ENCODE data around the gene RNF19B. TPM values are rescaled to one million over a fixed set of nuclear protein-coding genes. Genes with fewer than 3 reads are reported as not detected.

The RNF19B gene
- total RNA-seq, 1 experiment from 2014 or later: 15.0 TPM

DNA sequence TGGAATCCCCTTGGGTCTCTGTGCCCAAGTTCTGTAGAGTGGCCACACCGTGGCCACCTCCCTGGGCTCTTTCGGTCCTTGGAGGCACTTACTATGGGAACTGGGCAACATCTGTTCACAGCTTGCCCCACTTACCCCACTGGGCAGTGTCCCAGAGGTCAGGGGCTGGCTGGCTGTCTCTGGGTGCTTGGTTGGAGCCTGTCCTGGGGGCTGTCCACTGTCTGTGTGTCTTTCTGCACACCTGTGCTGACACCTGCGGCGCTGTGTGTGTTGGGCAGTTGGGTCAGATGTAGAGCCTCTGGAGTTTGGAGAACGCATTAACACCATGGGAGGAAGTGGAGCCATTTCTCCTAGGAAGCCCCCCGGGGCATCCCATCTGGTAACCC, 62.1 kb downstream of the RNF19B start:
- no CpG with 5 or more reads among the region's 6 CpGs for WGBS (ENCODE audit: extremely low coverage, insufficient read length, low lambda C conversion rate)
- peaks cover 8% of the 10 kb centered on the region for H3K23me2 ChIP-seq (ENCODE audit: insufficient read length, low read depth, low read length, poor library complexity, severe bottlenecking)
- H3K56ac ChIP-seq (ENCODE audit: insufficient read length, low read depth, low read length): no peak overlapping the region
- no peak overlapping the region for H2BK120ac ChIP-seq (ENCODE audit: low read depth, low read length, poor library complexity, severe bottlenecking)
- no peak overlapping the region for H3K18ac ChIP-seq (ENCODE audit: insufficient read length, low read depth, low read length)
- H4K91ac ChIP-seq (ENCODE audit: insufficient read length, low read depth, low read length): no peak overlapping the region
- no peaks in the 10 kb centered on the region for H3K4me1 ChIP-seq (ENCODE audit: insufficient read depth, low read length)
- Mint-ChIP-seq H3K27me3 (ENCODE audit: low read depth) (peaks cover 69% of the 10 kb centered on the region), H3K36me3 (ENCODE audit: insufficient read depth in 1 of 3, low read depth in 3 of 3) (no peaks in the 10 kb centered on the region; a peak in 1 of 7 replicates), H3K9me3 (no peaks in the 10 kb centered on the region; a peak in 2 of 5 replicates), H3K27ac (no peak overlapping the region), H3K4me1 (peaks cover 6 to 13% of the 10 kb centered on the region in 2 experiments), H3K4me3 (peak overlapping the region; percentile 45 to 75; a peak in 4 of 5 replicates)
- no peak overlapping the region for H2AFZ ChIP-seq (ENCODE audit: low read length)
- no peak overlapping the region for H3K4ac ChIP-seq (ENCODE audit: low read depth, low read length)
- no peak overlapping the region for H2BK15ac ChIP-seq (ENCODE audit: low read depth, low read length)
- TF ChIP-seq, protein P1, sequence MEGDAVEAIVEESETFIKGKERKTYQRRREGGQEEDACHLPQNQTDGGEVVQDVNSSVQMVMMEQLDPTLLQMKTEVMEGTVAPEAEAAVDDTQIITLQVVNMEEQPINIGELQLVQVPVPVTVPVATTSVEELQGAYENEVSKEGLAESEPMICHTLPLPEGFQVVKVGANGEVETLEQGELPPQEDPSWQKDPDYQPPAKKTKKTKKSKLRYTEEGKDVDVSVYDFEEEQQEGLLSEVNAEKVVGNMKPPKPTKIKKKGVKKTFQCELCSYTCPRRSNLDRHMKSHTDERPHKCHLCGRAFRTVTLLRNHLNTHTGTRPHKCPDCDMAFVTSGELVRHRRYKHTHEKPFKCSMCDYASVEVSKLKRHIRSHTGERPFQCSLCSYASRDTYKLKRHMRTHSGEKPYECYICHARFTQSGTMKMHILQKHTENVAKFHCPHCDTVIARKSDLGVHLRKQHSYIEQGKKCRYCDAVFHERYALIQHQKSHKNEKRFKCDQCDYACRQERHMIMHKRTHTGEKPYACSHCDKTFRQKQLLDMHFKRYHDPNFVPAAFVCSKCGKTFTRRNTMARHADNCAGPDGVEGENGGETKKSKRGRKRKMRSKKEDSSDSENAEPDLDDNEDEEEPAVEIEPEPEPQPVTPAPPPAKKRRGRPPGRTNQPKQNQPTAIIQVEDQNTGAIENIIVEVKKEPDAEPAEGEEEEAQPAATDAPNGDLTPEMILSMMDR (conservative IDR thresholded peaks at IDR 0.05): no peak
- H3K79me2 ChIP-seq (ENCODE audit: insufficient read depth, low read length): no peaks in the 10 kb centered on the region
- H3K27me3 ChIP-seq (ENCODE audit: insufficient read depth, low read length): peaks cover 22% of the 10 kb centered on the region; the same call in 1 of the 2 replicates
- no peak for DNase-seq
- no peak overlapping the region for H2BK5ac ChIP-seq (ENCODE audit: insufficient read length, low read length)
- no peak overlapping the region for H3K4me2 ChIP-seq (ENCODE audit: insufficient read depth, insufficient read length, low read length)
- no peak overlapping the region for H2BK12ac ChIP-seq (ENCODE audit: insufficient read length, low read depth, low read length)
- no peak overlapping the region for H3K23ac ChIP-seq (ENCODE audit: insufficient read length, low read depth, low read length)
- H4K5ac ChIP-seq (ENCODE audit: insufficient read length, low read depth, low read length): no peak overlapping the region
- no peak overlapping the region for H3T11ph ChIP-seq (ENCODE audit: low read length)
- no peak overlapping the region for H3K9ac ChIP-seq (ENCODE audit: extremely low read depth, insufficient read length, low read length)
- no peaks in the 10 kb centered on the region for H4K20me1 ChIP-seq (ENCODE audit: control insufficient read depth, insufficient read depth, insufficient read length)
- H3K14ac ChIP-seq (ENCODE audit: insufficient read depth, low read length): no peak overlapping the region
- no peak overlapping the region for H2BK20ac ChIP-seq (ENCODE audit: low read depth, low read length, poor library complexity, severe bottlenecking)
- H3K79me1 ChIP-seq (ENCODE audit: insufficient read depth, low read depth, low read length, poor library complexity, severe bottlenecking): no peaks in the 10 kb centered on the region
- no peak overlapping the region for H4K8ac ChIP-seq (replicated peaks; ENCODE audit: insufficient read length, low read depth, low read length)
- no peak overlapping the region for H2AK5ac ChIP-seq (ENCODE audit: insufficient read length, low read length)
- H3K9me3 ChIP-seq (ENCODE audit: control insufficient read depth, low read depth, low read length): no peaks in the 10 kb centered on the region
- no peak overlapping the region for H3K27ac ChIP-seq (ENCODE audit: insufficient read length, low read depth, low read length)

Data from H9 (cell line).